Measurements from ENCODE around the gene FXYD7.

Gene FXYD7

GRCh38 chr19:35112995-35113688 is 29.9 kb upstream of the FXYD7 start:
- no peak for DNase-seq

GRCh38 chr19:35114353-35115176 is 28.5 kb upstream of the FXYD7 start:
- DNase-seq = peak; percentile 86 to 87

DNA sequence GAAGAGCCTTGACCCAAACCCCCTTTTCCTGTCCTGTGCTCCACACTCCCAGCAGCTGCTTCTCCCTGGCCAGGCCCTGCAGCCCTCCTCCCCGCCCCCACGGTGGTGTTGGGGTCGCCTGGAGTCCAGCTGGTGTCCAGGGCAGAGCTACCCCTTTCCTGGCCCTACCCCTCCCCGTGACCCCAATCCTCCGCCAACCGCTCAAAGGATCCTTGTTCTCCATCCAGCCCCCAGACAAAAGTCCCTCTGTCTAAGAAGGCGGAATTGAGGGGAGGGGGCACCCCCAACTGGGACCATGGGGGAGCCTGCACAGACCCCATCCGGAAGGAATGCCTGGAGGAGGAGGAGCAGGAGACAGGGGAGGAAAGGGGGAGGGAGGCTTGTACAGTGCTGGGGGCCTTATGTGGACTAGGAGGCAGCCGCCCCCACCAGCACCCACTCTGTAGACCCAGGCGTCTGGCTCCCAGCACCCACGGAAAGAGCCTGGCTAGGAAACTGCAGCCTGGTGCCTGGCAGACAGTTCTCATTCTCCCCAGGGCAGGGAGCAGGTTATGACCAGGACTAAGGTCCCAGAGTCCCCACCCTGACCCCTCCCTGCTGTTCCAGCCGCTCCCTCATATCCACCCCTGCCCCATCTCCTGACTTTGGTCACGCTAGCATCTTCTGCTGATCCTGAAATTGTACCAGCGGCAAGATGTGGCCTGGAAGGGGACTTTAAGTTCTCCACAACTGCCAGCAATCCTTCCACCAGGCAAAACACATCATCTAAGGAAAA is 27.7 kb upstream of the FXYD7 start, which contains the start of gene FXYD3:
Gene FXYD3, plus strand, starts transcription at position 647 of the 775 bp plus-strand sequence. CDS start 3,554 bp downstream, outside the sequence.
- no peak for DNase-seq

DNA sequence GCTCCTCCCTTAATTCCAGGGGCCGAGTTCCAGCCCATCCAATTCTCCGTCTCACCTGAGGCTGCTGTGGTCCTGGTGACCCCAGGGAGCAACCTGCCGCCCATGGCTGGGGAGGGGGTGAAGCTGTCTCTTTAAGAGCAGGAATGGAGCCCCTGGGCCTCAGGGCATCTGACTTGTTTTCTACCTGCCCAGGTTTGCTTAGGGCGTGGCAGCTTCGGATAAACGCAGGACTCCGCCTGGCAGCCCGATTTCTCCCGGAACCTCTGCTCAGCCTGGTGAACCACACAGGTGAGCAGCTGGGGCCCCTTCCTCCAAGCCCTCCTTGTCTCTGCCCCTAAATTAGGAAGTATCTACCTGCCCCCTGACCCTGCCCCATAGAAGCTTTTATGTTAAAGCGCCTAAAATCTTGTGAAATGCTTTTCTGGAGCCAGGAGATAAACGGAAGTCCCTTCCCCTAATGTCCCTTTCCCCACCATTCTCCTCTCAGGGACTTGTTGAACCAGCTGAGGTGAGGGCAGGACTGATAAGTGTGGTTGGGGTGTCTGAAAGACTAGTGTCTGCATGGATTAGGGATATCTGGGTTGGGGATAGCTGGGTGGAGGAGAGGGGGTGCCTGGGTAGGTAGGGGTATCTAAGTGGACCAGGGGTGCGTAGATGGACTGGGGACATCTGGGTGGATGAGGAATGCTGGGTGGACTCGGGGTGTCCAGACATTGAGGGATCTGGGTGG is 26.8 kb upstream of the FXYD7 start:
- DNase-seq = no peak

- DNase-seq = no peak
Observed at GRCh38 chr19:35117116-35117515, 25.9 kb upstream of the FXYD7 start.

DNA sequence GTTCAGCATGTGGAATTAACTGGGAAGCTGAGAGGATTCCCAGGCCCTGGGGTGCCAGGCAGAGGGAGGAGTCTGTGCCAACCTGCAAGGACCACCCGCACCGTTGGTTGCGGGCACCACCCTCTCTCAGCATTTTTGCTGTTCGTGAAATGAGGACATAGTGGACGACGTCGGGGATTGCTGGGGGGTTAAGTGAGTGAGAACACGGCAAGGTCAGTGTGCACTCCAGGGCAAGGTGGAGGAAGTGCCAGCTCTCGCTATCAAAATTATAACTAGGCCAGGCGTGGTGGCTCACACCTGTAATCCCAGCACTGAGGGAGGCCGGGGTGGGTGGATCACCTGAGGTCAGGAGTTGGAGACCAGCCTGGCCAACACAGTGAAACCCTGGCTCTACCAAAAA is 25.3 kb upstream of the FXYD7 start:
- no peak for DNase-seq

- no peak for DNase-seq
Observed at GRCh38 chr19:35118268-35119020, 24.6 kb upstream of the FXYD7 start.

GRCh38 chr19:35119091-35119490 is 24.0 kb upstream of the FXYD7 start:
- no peak for DNase-seq

GRCh38 chr19:35119578-35120155 is 23.4 kb upstream of the FXYD7 start:
- DNase-seq = no peak

DNA sequence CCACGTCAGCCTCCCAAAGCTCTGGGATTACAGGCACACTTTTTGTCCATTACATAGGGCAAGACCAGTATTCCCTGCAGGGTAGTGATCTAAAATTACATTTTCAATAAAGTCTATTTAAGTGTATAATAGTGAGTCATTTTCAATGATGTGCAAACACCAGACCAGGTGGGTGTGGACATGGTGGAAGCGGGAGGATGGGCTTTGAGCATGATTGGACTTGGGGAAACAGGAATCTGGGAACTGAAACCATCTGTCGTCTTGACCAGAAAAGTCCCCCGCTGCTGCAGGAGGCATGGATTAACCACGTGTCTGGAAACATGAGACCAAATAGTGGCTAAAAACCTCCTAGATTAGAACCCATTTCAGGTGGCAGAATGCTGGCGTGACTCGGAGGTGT is 22.6 kb upstream of the FXYD7 start:
- no peak for DNase-seq

- DNase-seq = no peak
Observed at GRCh38 chr19:35120898-35121297, 22.2 kb upstream of the FXYD7 start.

DNA sequence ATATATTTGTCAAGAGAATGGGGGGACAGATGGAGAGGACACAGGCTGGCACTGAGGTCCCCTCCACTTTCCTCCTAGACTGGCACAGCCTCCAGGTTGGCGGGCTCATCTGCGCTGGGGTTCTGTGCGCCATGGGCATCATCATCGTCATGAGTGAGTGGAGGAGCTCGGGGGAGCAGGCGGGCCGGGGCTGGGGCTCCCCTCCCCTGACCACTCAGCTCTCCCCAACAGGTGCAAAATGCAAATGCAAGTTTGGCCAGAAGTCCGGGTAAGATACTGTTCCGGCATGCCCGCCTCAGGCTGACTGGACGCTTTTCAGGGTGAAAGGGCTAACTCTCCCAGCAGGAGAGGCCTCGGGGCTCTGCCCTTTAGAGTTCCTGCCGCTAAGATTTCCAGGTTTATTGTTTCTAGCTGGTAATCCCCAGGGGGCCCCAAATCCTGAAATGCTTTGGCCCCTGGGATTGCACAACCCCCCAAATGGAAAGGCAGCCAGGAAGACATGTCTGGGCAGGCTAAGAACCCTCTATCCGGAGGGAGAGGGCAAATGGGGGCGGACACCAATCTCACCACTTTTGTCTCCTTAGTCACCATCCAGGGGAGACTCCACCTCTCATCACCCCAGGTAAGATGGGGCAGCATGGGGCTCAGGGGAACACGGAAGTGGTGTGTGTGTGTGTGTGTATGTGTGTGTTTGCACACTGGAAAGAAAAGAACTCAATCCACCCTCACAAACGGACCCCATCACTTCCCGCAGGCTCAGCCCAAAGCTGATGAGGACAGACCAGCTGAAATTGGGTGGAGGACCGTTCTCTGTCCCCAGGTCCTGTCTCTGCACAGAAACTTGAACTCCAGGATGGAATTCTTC is 20.1 kb upstream of the FXYD7 start:
- no peak for DNase-seq

GRCh38 chr19:35123573-35123972 is 19.5 kb upstream of the FXYD7 start:
- no peak for DNase-seq

DNA sequence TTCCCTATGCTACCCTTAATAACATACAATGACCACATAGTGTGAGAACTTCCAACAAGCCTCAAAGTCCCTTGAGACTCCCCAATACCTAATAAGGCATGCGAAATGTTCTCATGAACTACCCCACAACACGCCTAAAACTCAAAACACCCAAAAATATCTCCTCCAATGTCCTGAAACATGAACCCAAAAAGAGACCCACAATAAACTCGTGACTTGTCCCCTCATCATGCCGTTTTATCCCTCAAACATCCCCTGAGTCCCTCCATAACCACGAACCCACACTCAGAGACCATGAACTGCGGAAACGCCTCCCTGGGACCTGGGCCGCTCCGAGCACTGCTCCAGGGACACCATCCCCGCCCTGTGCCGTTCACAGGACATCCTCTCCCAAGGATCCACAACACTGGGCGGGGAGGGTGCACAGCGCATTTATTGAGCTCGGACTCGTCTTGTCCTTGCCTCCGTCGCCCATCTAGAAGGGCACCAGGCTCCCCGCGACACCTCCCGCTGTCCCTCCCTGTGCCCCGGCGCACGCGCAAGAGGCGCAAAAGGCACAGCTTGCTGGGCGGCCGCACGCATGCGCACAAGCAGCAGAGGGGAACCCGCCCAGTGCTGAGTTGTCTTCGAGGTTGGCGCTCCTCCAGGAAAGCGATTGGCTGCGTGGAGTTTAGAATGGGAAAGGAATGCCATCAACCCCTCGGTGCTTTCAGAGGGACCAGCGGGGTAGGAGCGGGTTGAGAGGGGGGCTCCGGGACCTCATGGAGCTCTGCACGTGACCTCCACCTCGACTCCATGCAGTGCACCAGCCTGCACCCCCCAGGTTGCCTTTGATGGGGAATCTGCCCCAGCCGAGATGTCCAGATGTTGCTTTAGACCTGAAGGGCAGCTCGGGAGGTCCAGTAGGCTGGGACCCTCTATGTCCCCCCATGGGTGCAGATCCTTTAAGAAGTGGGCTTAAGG is 18.7 kb upstream of the FXYD7 start:
- DNase-seq = peak; percentile 91

DNA sequence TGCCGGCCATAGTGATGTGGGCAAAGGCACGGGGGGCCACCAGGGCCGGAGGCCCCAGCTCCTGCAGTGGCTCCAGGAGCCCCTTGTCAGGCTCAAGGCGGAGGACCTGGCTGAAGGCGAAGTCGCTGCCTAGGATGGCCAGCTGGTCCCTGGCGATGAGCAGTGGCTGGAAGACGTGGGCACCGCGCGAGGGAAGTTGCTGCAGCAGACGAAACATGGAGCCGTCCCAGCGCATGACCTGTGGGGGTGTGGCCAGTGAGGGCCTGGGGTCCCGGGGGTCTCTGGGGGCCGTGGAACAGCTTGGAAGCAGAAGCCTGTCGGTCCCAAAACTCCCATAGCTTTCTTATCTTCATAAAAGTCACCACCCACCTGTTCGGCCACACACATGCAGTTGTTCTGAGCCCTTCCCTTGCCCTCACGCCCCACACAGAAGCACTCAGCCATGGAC is 17.8 kb upstream of the FXYD7 start:
- DNase-seq = no peak

- no peak for DNase-seq
Observed at GRCh38 chr19:35125749-35126623, 17.1 kb upstream of the FXYD7 start.

- no peak for DNase-seq
Observed at GRCh38 chr19:35126624-35126959, 16.5 kb upstream of the FXYD7 start.

DNA sequence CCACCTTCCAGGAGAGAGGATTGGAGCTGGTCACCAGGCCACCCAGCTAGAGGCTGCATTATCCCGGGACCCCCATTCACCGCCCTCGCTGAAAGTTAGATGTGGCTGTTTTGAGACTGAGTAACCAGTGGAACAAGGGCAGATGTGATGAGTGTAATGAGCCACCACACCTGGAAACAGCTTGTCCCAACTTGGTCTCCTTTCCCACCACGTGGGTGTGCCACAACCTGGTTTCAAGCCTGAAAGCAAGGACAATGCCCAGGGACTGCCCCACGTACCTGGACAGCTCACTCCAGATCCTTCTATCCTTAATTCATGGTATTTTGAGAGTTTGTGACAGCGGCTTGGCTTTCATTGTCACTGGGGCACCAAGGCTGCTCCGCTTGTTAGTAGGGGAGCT is 15.2 kb upstream of the FXYD7 start:
- no peak for DNase-seq

All from activated T-cell treated with anti-CD3 and anti-CD28 coated beads, Interleukin-2, amount 50 U/mL, for 48 hours (primary cell).